Lower leg skin (tissue), 3 donors: ENCODE measurements around the gene MGAT3.

Source experiments
- POLR2A ChIP-seq, 2 donors: fragments of 450-650 bp; IDR thresholded peaks; one replicate each; pipeline ENCODE4 v1.6.1; 2016 to 2017; ENCODE audit warnings: antibody characterized with exemption in 2 of 2, mild to moderate bottlenecking in 1 of 2, moderate library complexity in 1 of 2
- TF ChIP-seq, protein P1 (sequence below), 3 donors: fragments of 450-650 bp; IDR thresholded peaks; one replicate each; pipeline ENCODE4 v1.5.1; 2016; ENCODE audit warnings: antibody characterized with exemption in 3 of 3, mild to moderate bottlenecking in 3 of 3, moderate library complexity in 2 of 3

DNA sequence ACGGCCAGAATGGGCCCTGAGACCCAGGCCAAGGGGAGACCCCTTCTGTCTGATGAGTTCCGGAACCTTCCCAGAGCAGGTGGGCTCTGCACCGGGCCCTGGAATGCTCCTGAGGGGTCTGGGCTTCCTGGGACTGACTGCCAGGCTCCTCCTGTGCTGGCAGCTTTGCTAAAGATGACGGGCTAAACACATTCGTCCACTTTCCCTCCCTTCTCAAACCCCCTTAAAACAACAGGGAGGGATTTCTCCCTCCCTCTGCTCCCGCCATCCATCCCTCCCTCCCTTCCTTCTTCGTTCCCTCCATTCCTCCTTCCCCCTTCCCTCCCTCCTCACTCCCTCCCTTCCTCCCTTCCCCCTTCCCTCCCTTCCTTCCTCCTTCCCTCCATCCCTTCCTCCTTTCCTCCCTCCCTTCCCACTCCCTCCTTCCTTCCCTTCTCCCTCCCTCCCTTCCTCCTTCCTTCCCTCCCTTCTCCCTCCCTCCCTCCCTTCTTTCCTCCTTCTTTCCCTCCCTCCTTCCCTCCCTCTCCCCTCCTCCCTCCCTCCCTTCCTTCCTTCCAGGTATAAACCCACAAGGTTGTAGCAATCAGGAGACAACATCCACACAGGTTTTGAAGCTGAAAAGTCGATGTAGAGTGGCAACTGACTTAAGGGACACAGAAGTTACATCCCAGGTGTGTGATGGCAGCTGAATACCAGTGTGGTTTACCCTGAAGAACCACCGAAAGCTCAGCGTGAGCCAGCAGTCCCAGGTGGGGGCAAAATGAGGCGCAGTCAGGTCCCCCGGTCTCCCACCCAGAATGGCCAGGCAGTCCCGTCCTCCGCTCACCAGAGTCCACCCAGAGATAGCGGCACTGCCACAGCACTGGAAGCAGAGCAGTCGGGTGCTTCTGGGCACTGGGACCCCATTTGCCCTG, 18.8 kb upstream of the MGAT3 start:
- TF ChIP-seq, protein P1, sequence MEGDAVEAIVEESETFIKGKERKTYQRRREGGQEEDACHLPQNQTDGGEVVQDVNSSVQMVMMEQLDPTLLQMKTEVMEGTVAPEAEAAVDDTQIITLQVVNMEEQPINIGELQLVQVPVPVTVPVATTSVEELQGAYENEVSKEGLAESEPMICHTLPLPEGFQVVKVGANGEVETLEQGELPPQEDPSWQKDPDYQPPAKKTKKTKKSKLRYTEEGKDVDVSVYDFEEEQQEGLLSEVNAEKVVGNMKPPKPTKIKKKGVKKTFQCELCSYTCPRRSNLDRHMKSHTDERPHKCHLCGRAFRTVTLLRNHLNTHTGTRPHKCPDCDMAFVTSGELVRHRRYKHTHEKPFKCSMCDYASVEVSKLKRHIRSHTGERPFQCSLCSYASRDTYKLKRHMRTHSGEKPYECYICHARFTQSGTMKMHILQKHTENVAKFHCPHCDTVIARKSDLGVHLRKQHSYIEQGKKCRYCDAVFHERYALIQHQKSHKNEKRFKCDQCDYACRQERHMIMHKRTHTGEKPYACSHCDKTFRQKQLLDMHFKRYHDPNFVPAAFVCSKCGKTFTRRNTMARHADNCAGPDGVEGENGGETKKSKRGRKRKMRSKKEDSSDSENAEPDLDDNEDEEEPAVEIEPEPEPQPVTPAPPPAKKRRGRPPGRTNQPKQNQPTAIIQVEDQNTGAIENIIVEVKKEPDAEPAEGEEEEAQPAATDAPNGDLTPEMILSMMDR (IDR thresholded peaks at IDR 0.05) = no peak
- no peak for TF ChIP-seq POLR2A (IDR thresholded peaks at IDR 0.05)
